Occipital lobe (tissue), 2 donors: ENCODE measurements around the gene DNAJC10. TPM values are rescaled to one million over a fixed set of nuclear protein-coding genes. Genes with fewer than 3 reads are reported as not detected.

Source experiments
- DNase-seq: peaks from one replicate; lab custom pipeline; 2025; lab: John Stamatoyannopoulos, UW
- total RNA-seq: library from RNA; depleted of rRNA; stranded (reverse); fragments of >200 nt; gene quantifications from one replicate; pipeline ENCODE4 v1.2.3, GENCODE V29; 2014

The DNAJC10 gene
- total RNA-seq, 1 donor from 2014 or later: 61.9 TPM

- no peak for DNase-seq
These were observed 68.7 kb downstream of the DNAJC10 start for GRCh38 chr2:182784777-182785176.

DNA sequence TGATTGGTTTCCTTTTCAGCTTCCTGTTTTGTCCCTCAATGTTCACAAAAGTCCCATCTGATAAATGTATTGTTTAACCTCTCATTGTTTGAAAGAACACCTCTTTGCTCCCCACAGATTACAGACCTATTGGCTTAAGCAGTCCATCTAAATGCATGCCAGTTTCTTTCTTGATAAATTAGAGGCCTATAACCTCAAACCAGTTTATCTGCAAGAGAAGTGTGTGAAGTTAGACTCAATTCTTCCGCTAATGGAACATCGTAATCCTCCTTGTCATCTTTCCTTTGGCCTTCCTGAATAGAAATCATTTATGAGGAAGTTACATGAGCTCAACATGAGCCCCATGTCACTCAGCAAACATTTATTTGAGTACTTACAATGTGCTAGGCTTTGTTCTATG lies 76.4 kb downstream of the DNAJC10 start:
- DNase-seq: no peak

GRCh38 chr2:182798736-182799135 lies 82.7 kb downstream of the DNAJC10 start:
- DNase-seq: no peak

DNA sequence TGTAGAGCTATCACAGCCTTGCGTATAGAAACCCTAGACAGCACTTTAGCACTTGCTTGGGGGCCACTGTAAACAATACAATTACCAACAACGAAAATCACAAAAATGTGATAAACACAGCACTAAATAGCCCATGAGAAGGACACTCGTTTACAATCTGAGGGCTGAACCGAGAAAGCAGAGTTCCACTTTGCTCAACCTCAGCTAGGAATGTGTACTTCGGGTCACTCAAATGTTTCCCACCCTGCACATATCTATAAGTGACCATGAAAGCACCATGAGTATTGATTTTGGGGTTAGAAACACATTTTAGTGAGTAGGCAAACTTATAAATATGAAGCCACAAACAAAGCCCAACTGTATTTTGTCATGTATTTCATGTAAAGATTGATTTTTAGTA lies 88.1 kb downstream of the DNAJC10 start:
- DNase-seq: no peak

DNA sequence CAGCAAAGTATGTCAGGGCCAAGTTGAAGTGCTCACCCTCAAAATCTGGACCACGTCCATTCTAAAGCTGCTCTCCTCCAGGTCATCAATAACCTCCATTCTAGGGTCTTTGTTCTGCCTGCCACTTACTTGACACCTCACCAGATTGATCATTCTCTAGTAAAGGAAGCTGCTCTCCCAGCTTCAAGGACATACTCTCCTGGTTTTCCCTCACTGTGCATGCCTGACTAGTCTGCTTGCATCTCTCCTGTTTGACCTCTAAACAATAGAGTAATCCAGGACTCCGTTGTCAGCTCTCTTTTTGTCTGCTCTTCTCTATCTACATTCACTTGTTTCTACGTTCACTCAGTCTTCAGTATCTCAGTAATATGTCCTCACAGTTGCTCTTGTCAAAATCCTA lies 91.3 kb downstream of the DNAJC10 start:
- no peak for DNase-seq

DNA sequence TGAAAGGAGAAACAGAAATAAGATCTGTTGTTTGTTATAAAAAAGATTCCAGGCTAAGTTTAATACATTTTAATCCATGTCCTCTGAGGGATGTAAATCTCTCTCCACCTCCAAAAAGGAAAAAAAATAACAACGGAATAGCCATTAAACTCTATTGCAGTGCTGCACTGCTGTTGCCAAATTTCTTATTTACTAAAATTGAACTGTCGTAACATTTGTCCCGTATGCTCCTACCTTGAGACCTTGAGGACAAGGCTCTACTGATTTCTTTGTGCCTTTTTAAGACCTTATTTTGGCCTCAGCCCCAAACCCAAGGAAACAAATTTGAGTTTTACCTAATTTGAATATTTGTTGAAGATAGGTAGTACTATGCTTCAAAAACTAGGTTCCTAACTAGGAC lies 94.0 kb downstream of the DNAJC10 start:
- no peak for DNase-seq

DNA sequence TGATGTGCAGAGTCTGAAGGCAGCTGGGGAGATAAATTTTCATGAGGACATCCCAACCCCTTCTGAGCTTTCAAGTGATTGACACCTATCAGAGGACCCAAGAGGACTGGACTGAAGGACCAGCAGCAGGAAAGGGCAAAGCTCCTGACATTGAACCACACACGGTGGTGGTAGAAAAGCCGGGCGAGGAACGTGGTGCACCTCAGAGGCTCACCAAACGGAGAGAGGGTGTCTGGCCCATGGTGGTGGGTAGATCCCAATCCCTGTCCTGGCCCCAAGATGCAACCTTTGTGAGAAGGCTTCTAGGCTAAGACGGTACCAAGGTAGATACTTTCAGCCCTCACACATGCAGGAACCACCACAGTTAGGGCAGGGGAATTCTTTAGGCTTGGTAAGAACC lies 98.3 kb downstream of the DNAJC10 start:
- DNase-seq: no peak

- DNase-seq: no peak
These were observed 98.7 kb downstream of the DNAJC10 start for GRCh38 chr2:182814804-182815203.

- no peak for DNase-seq
These were observed 100.8 kb downstream of the DNAJC10 start for GRCh38 chr2:182816866-182817265.

GRCh38 chr2:182817558-182817957 lies 101.5 kb downstream of the DNAJC10 start:
- DNase-seq: no peak

- no peak for DNase-seq
These were observed 102.4 kb downstream of the DNAJC10 start for GRCh38 chr2:182818501-182818900.

DNA sequence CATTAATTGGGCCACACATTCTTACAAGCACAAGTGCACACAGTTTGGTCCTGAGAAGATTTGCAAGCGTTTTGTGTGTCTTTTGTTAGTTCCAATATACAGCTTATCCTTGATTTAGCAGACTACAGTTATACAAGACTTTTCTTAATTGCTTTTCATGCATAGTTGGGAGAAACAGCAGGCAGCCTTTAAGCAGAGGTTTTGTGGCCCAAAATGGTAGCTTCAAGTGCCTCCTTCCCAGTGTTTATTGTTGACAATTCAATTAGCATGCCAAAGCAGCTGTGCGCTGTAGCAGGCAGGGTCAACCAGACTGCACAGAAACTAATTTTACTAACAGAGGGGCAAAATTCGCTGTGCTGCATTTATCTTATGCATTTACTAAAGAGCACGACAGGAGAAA lies 102.9 kb downstream of the DNAJC10 start:
- no peak for DNase-seq

DNA sequence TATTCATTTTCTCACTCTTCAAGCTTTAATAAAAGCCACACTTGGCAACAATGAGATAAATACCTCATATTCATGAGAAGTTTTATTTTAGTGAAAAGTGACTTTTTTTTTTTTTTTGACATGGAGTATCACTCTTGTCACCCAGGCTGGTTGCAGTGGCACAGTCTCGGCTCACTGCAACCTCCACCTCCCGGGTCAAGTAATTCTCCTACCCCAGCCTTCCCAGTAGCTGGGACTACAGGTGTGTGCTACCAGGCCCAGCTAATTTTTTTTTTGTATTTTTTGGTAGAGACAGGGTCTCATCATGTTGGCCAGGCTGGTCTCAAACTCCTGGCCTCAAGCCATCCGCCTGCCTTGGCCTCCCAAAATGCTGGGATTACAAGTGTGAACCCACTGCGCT lies 103.4 kb downstream of the DNAJC10 start:
- DNase-seq: no peak

- DNase-seq: no peak
These were observed 105.1 kb downstream of the DNAJC10 start for GRCh38 chr2:182821182-182821581.

- DNase-seq: no peak
These were observed 106.7 kb downstream of the DNAJC10 start for GRCh38 chr2:182822733-182823132.

GRCh38 chr2:182824056-182824766 lies 108.2 kb downstream of the DNAJC10 start:
- DNase-seq: no peak

- DNase-seq: no peak
These were observed 108.7 kb downstream of the DNAJC10 start for GRCh38 chr2:182824767-182825158.

- no peak for DNase-seq
These were observed 110.0 kb downstream of the DNAJC10 start for GRCh38 chr2:182826064-182826463.

DNA sequence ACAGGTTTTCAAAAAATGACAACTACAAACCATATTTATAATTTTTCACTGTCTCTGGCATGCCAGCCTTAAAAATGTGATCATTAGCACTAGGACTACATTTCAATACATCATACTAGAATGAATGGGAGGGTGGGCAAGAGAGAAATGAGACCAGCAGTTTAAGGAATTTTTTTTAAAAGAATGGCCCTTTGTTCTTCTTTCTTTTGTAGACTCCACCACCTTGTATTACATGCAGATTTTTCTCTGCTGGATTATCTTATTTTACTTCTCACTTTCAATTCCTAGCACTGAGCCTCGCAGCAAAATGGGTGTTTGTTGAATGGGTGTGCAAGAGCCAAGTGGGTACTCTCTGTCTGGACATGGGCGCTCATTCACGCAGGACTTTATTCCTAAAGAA lies 110.4 kb downstream of the DNAJC10 start:
- DNase-seq: no peak

GRCh38 chr2:182827182-182827879 lies 111.3 kb downstream of the DNAJC10 start:
- DNase-seq: no peak

DNA sequence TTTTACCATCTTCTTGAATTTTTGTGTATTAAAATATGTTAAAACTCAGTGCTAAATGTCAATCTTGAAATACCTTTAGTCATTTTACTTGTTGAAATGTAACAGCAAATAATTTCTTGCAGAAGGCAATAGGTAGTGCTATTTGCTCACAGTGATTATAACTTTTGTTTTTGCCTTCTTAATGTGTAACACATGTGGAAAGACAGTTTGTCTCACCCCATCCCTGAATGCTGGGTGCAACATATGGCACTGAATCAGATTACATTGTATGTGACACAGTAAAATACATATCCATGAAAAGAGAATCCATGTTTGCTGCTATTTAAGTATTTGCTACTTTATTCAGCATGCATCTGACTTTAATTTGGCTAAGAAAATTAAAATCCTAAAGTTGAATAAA lies 115.0 kb downstream of the DNAJC10 start:
- no peak for DNase-seq

- no peak for DNase-seq
These were observed 115.9 kb downstream of the DNAJC10 start for GRCh38 chr2:182831921-182832320.
